Fibroblast of lung (primary cell): ENCODE results near the gene DLG5. TPM values are rescaled to one million over a fixed set of nuclear protein-coding genes. Genes with fewer than 3 reads are reported as not detected.

Source experiments
- DNase-seq, 2 donors: peaks; one replicate each; pipeline versions ENCODE4 v3.0.0 to v3.0.0-alpha.2; 2010; ENCODE audit warnings: low read depth in 2 of 2
- H2AFZ ChIP-seq: 2 replicates; pipeline ENCODE4 v1.5.1; 2012; ENCODE audit warnings: low read length, control low read depth, inconsistent platforms
- H3K27ac ChIP-seq: 2 replicates; pipeline ENCODE4 v1.5.1; 2011; ENCODE audit warnings: low read length, control low read depth; ENCODE audit not compliant: insufficient read depth
- H3K27me3 ChIP-seq: 2 replicates; pipeline ENCODE4 v1.5.1; 2011; ENCODE audit warnings: mild to moderate bottlenecking, low read length; ENCODE audit not compliant: control insufficient read depth, insufficient read depth
- H3K36me3 ChIP-seq: 2 replicates; pipeline ENCODE4 v1.5.1; 2011; ENCODE audit warnings: low read length; ENCODE audit not compliant: control insufficient read depth, insufficient read depth
- H3K4me1 ChIP-seq: 2 replicates; pipeline ENCODE4 v1.5.1; 2011; ENCODE audit warnings: low read length; ENCODE audit not compliant: control insufficient read depth, insufficient read depth; ENCODE audit errors: extremely low read depth
- H3K4me2 ChIP-seq: 2 replicates; pipeline ENCODE4 v1.5.1; 2011; ENCODE audit warnings: low read length, control low read depth; ENCODE audit not compliant: insufficient read depth; ENCODE audit errors: extremely low read depth
- H3K4me3 ChIP-seq, 4 experiments: fragments of 200-600 bp in 1 of 4; sonication (generic) in 1 of 4; replicated peaks in 1 of 4; 2 replicates each; pipeline ENCODE4 v1.5.1; 2011 to 2016; ENCODE audit warnings: low read length in 4 of 4, low read depth in 3 of 4, mild to moderate bottlenecking in 3 of 4, control low read depth in 2 of 4, inconsistent platforms in 1 of 4, mixed read lengths in 1 of 4; ENCODE audit not compliant: insufficient read depth in 1 of 4; ENCODE audit errors: control extremely low read depth in 1 of 4
- H3K79me2 ChIP-seq: 2 replicates; pipeline ENCODE4 v1.5.1; 2012; ENCODE audit warnings: mild to moderate bottlenecking, low read length, inconsistent platforms; ENCODE audit not compliant: control insufficient read depth, insufficient read depth
- H3K9ac ChIP-seq: 2 replicates; pipeline ENCODE4 v1.5.1; 2011; ENCODE audit warnings: mild to moderate bottlenecking, low read length, control low read depth; ENCODE audit not compliant: insufficient read depth
- H3K9me3 ChIP-seq: 2 replicates; pipeline ENCODE4 v1.5.1; 2012; ENCODE audit warnings: low read depth, low read length; ENCODE audit not compliant: control insufficient read depth, insufficient read depth
- H4K20me1 ChIP-seq: 2 replicates; pipeline ENCODE4 v1.5.1; 2011; ENCODE audit warnings: low read length; ENCODE audit not compliant: control insufficient read depth, insufficient read depth; ENCODE audit errors: extremely low read depth
- CTCF ChIP-seq, 2 donors: IDR thresholded peaks in 1 of 2; conservative IDR thresholded peaks in 1 of 2; 1 replicate in 1 of 2; 2 replicates in 1 of 2; pipeline ENCODE4 v1.5.1; 2011 to 2012; ENCODE audit warnings: low read length in 2 of 2, control low read depth in 1 of 2, inconsistent platforms in 1 of 2, low read depth in 1 of 2, mild to moderate bottlenecking in 1 of 2
- EZH2 ChIP-seq: IDR thresholded peaks from 2 replicates; pipeline ENCODE4 v1.5.1; 2012; ENCODE audit warnings: low read length, control low read depth, mild to moderate bottlenecking; ENCODE audit errors: missing control alignments
- polyA plus RNA-seq, 2 donors: library from polyadenylated mRNA; depleted of rRNA in 1 of 2; stranded (reverse) in 1 of 2; unstranded in 1 of 2; fragments of >200 nt; gene quantifications; 2 replicates each; pipeline ENCODE4 v1.2.1, GENCODE V29; 2011 to 2012; ENCODE audit warnings: missing spikeins in 1 of 2
- total RNA-seq: library from RNA; depleted of rRNA; stranded (reverse); fragments of >200 nt; gene quantifications from 2 replicates; pipeline ENCODE4 v1.2.1, GENCODE V29; 2014

Gene DLG5
- total and polyA plus RNA-seq, 2 donors (not counting 1 experiment from before 2014, with no cell fraction given): 15.3 to 40.8 TPM

- Histone ChIP-seq H4K20me1 (peaks cover 4% of the 10 kb centered on the region), H3K79me2 (peaks cover 35% of the 10 kb centered on the region)
Observed at GRCh38 chr10:77894058-77894457, 32.5 kb downstream of the DLG5 start.

GRCh38 chr10:77893386-77893785 is 33.2 kb downstream of the DLG5 start:
- H3K9ac ChIP-seq: no peak overlapping the region
- no peak overlapping the region for H2AFZ ChIP-seq
- TF ChIP-seq EZH2: no peak
- TF ChIP-seq CTCF (conservative IDR thresholded peaks at IDR 0.05 in 1 of 2, IDR thresholded peaks at IDR 0.05 in 1 of 2; ENCODE audit: low read depth in 1 of 2, low read length in 2 of 2): no peak
- no peaks in the 10 kb centered on the region for H3K9me3 ChIP-seq
- peaks cover 4% of the 10 kb centered on the region for H3K4me1 ChIP-seq
- no peaks in the 10 kb centered on the region for H3K36me3 ChIP-seq
- H3K27me3 ChIP-seq: no peaks in the 10 kb centered on the region
- H3K79me2 ChIP-seq: peaks cover 30% of the 10 kb centered on the region
- H3K27ac ChIP-seq: no peak overlapping the region
- H3K4me3 ChIP-seq: no peak overlapping the region
- H3K4me2 ChIP-seq: no peak overlapping the region
- H4K20me1 ChIP-seq: peaks cover 4% of the 10 kb centered on the region
- DNase-seq: no peak

More at GRCh38 chr10:77894058-77894457, 32.5 kb downstream of the DLG5 start:
- Histone ChIP-seq H3K27ac (no peak overlapping the region), H3K9ac (no peak overlapping the region), H3K4me3 (no peak overlapping the region), H2AFZ (no peak overlapping the region), H3K9me3 (no peaks in the 10 kb centered on the region), H3K27me3 (no peaks in the 10 kb centered on the region), H3K4me1 (peaks cover 5% of the 10 kb centered on the region), H3K36me3 (no peaks in the 10 kb centered on the region), H3K4me2 (no peak overlapping the region)
- DNase-seq: no peak
- TF ChIP-seq CTCF (conservative IDR thresholded peaks at IDR 0.05 in 1 of 2, IDR thresholded peaks at IDR 0.05 in 1 of 2; ENCODE audit: low read depth in 1 of 2, low read length in 2 of 2) (no peak), EZH2 (no peak)

GRCh38 chr10:77892761-77893160 is 33.8 kb downstream of the DLG5 start:
- Histone ChIP-seq H3K27me3 (no peaks in the 10 kb centered on the region), H3K4me3 (no peak overlapping the region), H3K79me2 (peaks cover 24% of the 10 kb centered on the region), H3K9me3 (no peaks in the 10 kb centered on the region), H3K36me3 (no peaks in the 10 kb centered on the region), H3K4me1 (peaks cover 9% of the 10 kb centered on the region), H3K9ac (no peak overlapping the region), H4K20me1 (peaks cover 4% of the 10 kb centered on the region), H2AFZ (no peak overlapping the region), H3K27ac (no peak overlapping the region), H3K4me2 (no peak overlapping the region)
- TF ChIP-seq EZH2: no peak
- no peak for TF ChIP-seq CTCF (conservative IDR thresholded peaks at IDR 0.05 in 1 of 2, IDR thresholded peaks at IDR 0.05 in 1 of 2; ENCODE audit: low read depth in 1 of 2, low read length in 2 of 2)
- no peak for DNase-seq
